Measurements from ENCODE around the gene ZFHX2. TPM values are rescaled to one million over a fixed set of nuclear protein-coding genes. Genes with fewer than 3 reads are reported as not detected.

Gene ZFHX2
- total and polyA plus RNA-seq, 9 donors: 0.35 to 2.5 (median 1.8) TPM

- no peaks in the 10 kb centered on the region for H3K9me3 ChIP-seq (replicated peaks; ENCODE audit: control insufficient read depth, low read depth, low read length)
Observed at GRCh38 chr14:23529016-23529415, 22.5 kb downstream of the ZFHX2 start.

GRCh38 chr14:23528555-23528954 lies 23.0 kb downstream of the ZFHX2 start:
- H3K4me3 ChIP-seq (ENCODE audit: low read length): no peak overlapping the region
- DNase-seq: no peak
- WGBS (ENCODE audit: insufficient coverage): 63% methylated on average over 1 of the region's 1 CpG
- no peaks in the 10 kb centered on the region for H3K27me3 ChIP-seq (ENCODE audit: control insufficient read depth, insufficient read depth, low read length)
- H3K27ac ChIP-seq (ENCODE audit: low read length): no peak overlapping the region
- no peaks in the 10 kb centered on the region for H3K9me3 ChIP-seq (replicated peaks; ENCODE audit: control insufficient read depth, low read depth, low read length)
- no peaks in the 10 kb centered on the region for H3K4me1 ChIP-seq (ENCODE audit: control insufficient read depth, insufficient read depth, low read length)
- peaks cover 6% of the 10 kb centered on the region for H3K36me3 ChIP-seq (ENCODE audit: control insufficient read depth, insufficient read depth, low read length)

More at GRCh38 chr14:23529016-23529415, 22.5 kb downstream of the ZFHX2 start:
- H3K4me3 ChIP-seq (ENCODE audit: low read length): no peak overlapping the region
- peaks cover 6% of the 10 kb centered on the region for H3K36me3 ChIP-seq (ENCODE audit: control insufficient read depth, insufficient read depth, low read length)
- H3K4me1 ChIP-seq (ENCODE audit: control insufficient read depth, insufficient read depth, low read length): no peaks in the 10 kb centered on the region
- WGBS (ENCODE audit: insufficient coverage): no CpG with 5 or more reads among the region's 3 CpGs
- DNase-seq: no peak
- no peaks in the 10 kb centered on the region for H3K27me3 ChIP-seq (ENCODE audit: control insufficient read depth, insufficient read depth, low read length)
- H3K27ac ChIP-seq (ENCODE audit: low read length): no peak overlapping the region

GRCh38 chr14:23525611-23526010 lies 26.0 kb downstream of the ZFHX2 start:
- Histone ChIP-seq H3K27ac (ENCODE audit: low read length) (no peak overlapping the region), H3K4me1 (ENCODE audit: control insufficient read depth, insufficient read depth, low read length) (no peaks in the 10 kb centered on the region), H3K4me3 (ENCODE audit: low read length) (no peak overlapping the region), H3K27me3 (ENCODE audit: control insufficient read depth, insufficient read depth, low read length) (no peaks in the 10 kb centered on the region), H3K36me3 (ENCODE audit: control insufficient read depth, insufficient read depth, low read length) (peaks cover 8% of the 10 kb centered on the region), H3K9me3 (replicated peaks; ENCODE audit: control insufficient read depth, low read depth, low read length) (no peaks in the 10 kb centered on the region)
- WGBS (ENCODE audit: insufficient coverage): 80% methylated on average over 7 of the region's 8 CpGs
- DNase-seq: no peak

GRCh38 chr14:23524954-23525353 lies 26.6 kb downstream of the ZFHX2 start:
- no peak overlapping the region for H3K4me3 ChIP-seq (ENCODE audit: low read length)
- peaks cover 8% of the 10 kb centered on the region for H3K36me3 ChIP-seq (ENCODE audit: control insufficient read depth, insufficient read depth, low read length)
- no peak overlapping the region for H3K27ac ChIP-seq (ENCODE audit: low read length)
- no peak for DNase-seq
- no peaks in the 10 kb centered on the region for H3K4me1 ChIP-seq (ENCODE audit: control insufficient read depth, insufficient read depth, low read length)
- 91% methylated on average over 11 of the region's 14 CpGs for WGBS (ENCODE audit: insufficient coverage)
- H3K27me3 ChIP-seq (ENCODE audit: control insufficient read depth, insufficient read depth, low read length): no peaks in the 10 kb centered on the region
- H3K9me3 ChIP-seq (replicated peaks; ENCODE audit: control insufficient read depth, low read depth, low read length): no peaks in the 10 kb centered on the region

DNA sequence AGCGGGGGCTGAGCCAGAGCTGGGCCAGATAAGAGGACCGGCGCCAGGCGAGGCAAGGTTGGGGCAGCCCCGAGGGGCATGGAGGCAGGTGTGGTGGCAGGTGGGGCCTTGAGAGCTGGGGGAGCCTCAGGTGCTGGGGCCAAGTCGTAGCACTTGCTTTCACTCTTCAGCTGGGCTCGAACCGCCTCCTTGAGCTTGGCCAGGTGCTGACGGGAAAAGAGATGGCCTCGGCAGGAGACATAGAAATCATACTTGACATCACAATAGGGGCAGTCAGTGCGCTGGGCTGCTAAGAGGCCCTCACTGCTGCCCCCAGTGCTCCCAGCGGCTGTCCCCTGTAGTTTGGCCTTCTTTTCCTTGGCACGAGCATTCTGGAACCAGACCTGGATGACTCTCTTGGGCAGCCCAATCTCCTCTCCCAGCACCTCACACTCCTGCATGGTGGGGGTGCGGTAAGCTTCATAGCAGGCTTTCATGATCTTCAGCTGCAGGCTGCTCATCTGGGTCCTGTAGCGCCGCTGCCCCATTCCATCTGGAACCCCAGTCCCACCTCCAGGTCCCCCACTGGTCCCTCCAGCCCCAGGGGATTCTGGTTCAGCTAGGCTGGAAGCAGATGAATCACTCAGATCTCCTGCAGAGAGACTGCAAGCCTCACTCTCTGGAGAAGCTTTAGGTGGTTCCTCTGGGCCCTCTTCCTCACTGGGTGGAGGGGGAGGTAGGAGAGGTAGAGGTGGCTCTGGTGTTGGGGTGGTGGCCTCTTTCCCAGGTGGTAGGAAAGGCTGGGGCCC lies 28.1 kb downstream of the ZFHX2 start:
- 86% methylated on average over 15 of the region's 16 CpGs for WGBS (ENCODE audit: insufficient coverage)
- Histone ChIP-seq H3K9me3 (replicated peaks; ENCODE audit: control insufficient read depth, low read depth, low read length) (no peaks in the 10 kb centered on the region), H3K4me1 (ENCODE audit: control insufficient read depth, insufficient read depth, low read length) (no peaks in the 10 kb centered on the region), H3K27ac (ENCODE audit: low read length) (no peak overlapping the region), H3K27me3 (ENCODE audit: control insufficient read depth, insufficient read depth, low read length) (no peaks in the 10 kb centered on the region), H3K36me3 (ENCODE audit: control insufficient read depth, insufficient read depth, low read length) (peaks cover 8% of the 10 kb centered on the region), H3K4me3 (ENCODE audit: low read length) (no peak overlapping the region)
- DNase-seq: no peak

GRCh38 chr14:23522643-23523198 lies 28.8 kb downstream of the ZFHX2 start:
- Histone ChIP-seq H3K36me3 (ENCODE audit: control insufficient read depth, insufficient read depth, low read length) (peaks cover 8% of the 10 kb centered on the region), H3K27ac (ENCODE audit: low read length) (no peak overlapping the region), H3K4me3 (ENCODE audit: low read length) (no peak overlapping the region), H3K4me1 (ENCODE audit: control insufficient read depth, insufficient read depth, low read length) (no peaks in the 10 kb centered on the region), H3K9me3 (replicated peaks; ENCODE audit: control insufficient read depth, low read depth, low read length) (no peaks in the 10 kb centered on the region), H3K27me3 (ENCODE audit: control insufficient read depth, insufficient read depth, low read length) (no peaks in the 10 kb centered on the region)
- 80% methylated on average over 3 of the region's 9 CpGs for WGBS (ENCODE audit: insufficient coverage)
- DNase-seq: no peak

DNA sequence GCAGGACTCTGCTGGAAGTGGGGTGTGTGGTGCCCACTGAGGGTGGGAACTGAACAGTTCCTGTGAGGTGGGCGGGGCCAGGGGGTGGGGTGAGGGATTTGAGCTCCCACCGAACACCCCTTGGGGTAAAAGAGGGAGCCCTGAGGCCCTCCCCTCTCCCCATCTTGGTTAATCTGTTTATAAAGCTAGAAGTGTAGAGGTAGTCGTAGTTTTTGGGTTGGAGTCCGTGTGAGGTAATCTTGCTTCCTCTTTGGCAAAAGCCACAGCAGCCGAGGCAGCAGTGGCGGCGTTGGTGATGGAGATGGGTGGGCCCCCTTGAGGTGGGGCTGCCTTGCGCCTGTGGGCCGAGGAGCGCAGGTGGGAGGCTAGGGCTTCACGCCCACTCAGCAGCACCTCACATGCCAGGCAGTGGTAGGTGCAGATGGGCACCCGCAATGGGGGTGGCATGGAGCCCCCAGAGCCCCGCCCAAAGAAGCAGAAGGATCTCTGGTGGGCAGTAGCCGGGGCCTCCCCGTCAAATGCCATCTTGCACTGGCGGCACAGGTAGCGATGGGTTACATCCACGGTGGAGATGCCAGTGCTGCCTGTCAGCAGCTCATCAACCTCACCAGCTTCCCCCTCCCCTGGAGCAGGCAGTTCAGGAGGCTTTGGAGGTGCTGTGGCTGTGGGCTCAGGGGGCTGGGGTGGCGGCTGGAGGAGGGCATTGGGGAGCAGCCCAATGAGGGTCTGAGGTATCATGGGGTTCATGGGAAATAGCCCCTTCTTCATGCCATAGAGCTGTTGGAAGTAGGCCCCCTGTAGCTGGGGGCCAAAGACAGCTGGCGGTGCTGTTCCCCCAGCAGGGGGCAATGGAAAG lies 29.6 kb downstream of the ZFHX2 start:
- H3K4me3 ChIP-seq (ENCODE audit: low read length): no peak overlapping the region
- H3K27me3 ChIP-seq (ENCODE audit: control insufficient read depth, insufficient read depth, low read length): no peaks in the 10 kb centered on the region
- H3K9me3 ChIP-seq (replicated peaks; ENCODE audit: control insufficient read depth, low read depth, low read length): no peaks in the 10 kb centered on the region
- 84% methylated on average over 12 of the region's 20 CpGs for WGBS (ENCODE audit: insufficient coverage)
- no peak for DNase-seq
- peaks cover 3% of the 10 kb centered on the region for H3K36me3 ChIP-seq (ENCODE audit: control insufficient read depth, insufficient read depth, low read length)
- H3K4me1 ChIP-seq (ENCODE audit: control insufficient read depth, insufficient read depth, low read length): no peaks in the 10 kb centered on the region
- H3K27ac ChIP-seq (ENCODE audit: low read length): no peak overlapping the region

DNA sequence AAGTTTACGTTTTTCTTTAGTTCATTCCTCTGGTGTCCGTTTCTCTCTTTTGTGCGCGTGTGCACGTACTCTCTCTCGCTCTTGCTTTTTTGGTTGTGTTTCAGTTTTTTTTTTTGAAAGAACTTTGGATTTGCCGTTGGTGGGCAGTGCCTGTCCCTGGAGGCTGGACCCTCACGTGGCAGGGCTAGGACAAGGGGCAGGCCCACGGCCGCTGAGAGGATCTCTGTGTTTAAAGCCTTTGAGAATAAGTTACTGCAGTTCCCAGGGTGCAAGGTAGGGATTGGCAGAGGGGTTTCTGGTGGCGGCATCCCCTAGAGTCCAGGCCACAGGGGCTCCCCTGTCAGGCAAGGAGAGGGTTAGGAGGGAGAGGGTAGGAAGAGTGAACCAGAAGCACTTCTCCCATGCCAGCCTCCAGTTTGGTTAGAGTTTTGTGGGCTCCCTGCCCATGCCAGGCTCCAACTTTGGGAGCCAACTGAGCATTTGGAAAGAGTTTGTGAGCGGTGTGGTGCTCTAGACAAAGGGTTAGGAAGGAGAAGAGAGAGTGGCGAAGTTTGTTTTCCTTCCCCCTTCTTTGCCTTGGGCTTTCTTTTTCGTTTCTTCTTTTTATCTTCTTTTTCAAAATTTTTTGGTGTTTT lies 30.5 kb downstream of the ZFHX2 start:
- peaks cover 2% of the 10 kb centered on the region for H3K36me3 ChIP-seq (ENCODE audit: control insufficient read depth, insufficient read depth, low read length)
- H3K9me3 ChIP-seq (replicated peaks; ENCODE audit: control insufficient read depth, low read depth, low read length): no peaks in the 10 kb centered on the region
- H3K4me1 ChIP-seq (ENCODE audit: control insufficient read depth, insufficient read depth, low read length): no peaks in the 10 kb centered on the region
- H3K4me3 ChIP-seq (ENCODE audit: low read length): no peak overlapping the region
- DNase-seq: no peak
- 75% methylated on average over 6 of the region's 14 CpGs for WGBS (ENCODE audit: insufficient coverage)
- H3K27me3 ChIP-seq (ENCODE audit: control insufficient read depth, insufficient read depth, low read length): no peaks in the 10 kb centered on the region
- no peak overlapping the region for H3K27ac ChIP-seq (ENCODE audit: low read length)

GRCh38 chr14:23518709-23519108 lies 32.9 kb downstream of the ZFHX2 start:
- peaks cover 8% of the 10 kb centered on the region for H3K4me1 ChIP-seq (ENCODE audit: control insufficient read depth, insufficient read depth, low read length)
- no peak for DNase-seq
- H3K4me3 ChIP-seq (ENCODE audit: low read length): no peak overlapping the region
- H3K27ac ChIP-seq (ENCODE audit: low read length): no peak overlapping the region
- H3K27me3 ChIP-seq (ENCODE audit: control insufficient read depth, insufficient read depth, low read length): no peaks in the 10 kb centered on the region
- H3K36me3 ChIP-seq (ENCODE audit: control insufficient read depth, insufficient read depth, low read length): peaks cover 2% of the 10 kb centered on the region
- no peaks in the 10 kb centered on the region for H3K9me3 ChIP-seq (replicated peaks; ENCODE audit: control insufficient read depth, low read depth, low read length)
- WGBS (ENCODE audit: insufficient coverage): 60% methylated on average over 2 of the region's 4 CpGs
